Activated T-helper 17 cell treated with anti-CD3 and anti-CD28 coated beads, Interleukin-2, amount 50 U/mL, for 72 hours (primary cell): Measurements from ENCODE around the gene TRPT1. TPM values are rescaled to one million over a fixed set of nuclear protein-coding genes. Genes with fewer than 3 reads are reported as not detected.
A peak's percentile ranks its signal among the peaks of the same experiment; 100 is the strongest.
"Not testable (repeated sequence)": the region's sequence is repeated elsewhere in the genome, so short reads cannot be mapped to it uniquely, and the experiment has no call there.

Experiments used
- ATAC-seq: fragments of 150-1000 bp; cut with Tn5 transposase; replicated peaks from 2 replicates; pipeline ENCODE4 v1.10.0; 2021; ENCODE audit warnings: mild to moderate bottlenecking, moderate library complexity
- H3K27ac Mint-ChIP-seq: one replicate; pipeline ENCODE4 v1.8.0; 2022; ENCODE audit warnings: mixed read lengths
- H3K27me3 Mint-ChIP-seq: one replicate; pipeline ENCODE4 v1.8.0; 2022; ENCODE audit warnings: mixed read lengths
- H3K36me3 Mint-ChIP-seq: one replicate; pipeline ENCODE4 v1.8.0; 2022; ENCODE audit warnings: low read depth, mild to moderate bottlenecking, mixed read lengths
- H3K4me1 Mint-ChIP-seq: one replicate; pipeline ENCODE4 v1.8.0; 2022; ENCODE audit warnings: mixed read lengths
- H3K4me3 Mint-ChIP-seq: one replicate; pipeline ENCODE4 v1.8.0; 2022; ENCODE audit warnings: mild to moderate bottlenecking, mixed read lengths
- H3K9me3 Mint-ChIP-seq: one replicate; pipeline ENCODE4 v1.8.0; 2022; ENCODE audit warnings: mixed read lengths
- total RNA-seq, 2 donors: library from RNA; stranded (reverse); gene quantifications; one replicate each; pipeline ENCODE4 v1.2.3, GENCODE V29; 2022

TRPT1 gene
- total RNA-seq, 2 donors from 2014 or later = 20.3 to 48.4 TPM

GRCh38 chr11:64252003-64252872 lies 26.3 kb upstream of the TRPT1 start:
- H3K36me3 Mint-ChIP-seq = peaks cover 6% of the 10 kb centered on the region
- H3K27ac Mint-ChIP-seq = peak overlapping the region; percentile 85
- no peaks in the 10 kb centered on the region for H3K27me3 Mint-ChIP-seq
- peak overlapping the region; percentile 92 for H3K4me3 Mint-ChIP-seq
- peaks cover 9% of the 10 kb centered on the region for H3K4me1 Mint-ChIP-seq
- ATAC-seq = no peak
- H3K9me3 Mint-ChIP-seq = no peaks in the 10 kb centered on the region

GRCh38 chr11:64251753-64252002 lies 25.7 kb upstream of the TRPT1 start:
- Mint-ChIP-seq H3K4me1 (peaks cover 9% of the 10 kb centered on the region), H3K9me3 (no peaks in the 10 kb centered on the region), H3K4me3 (peak overlapping the region; percentile 92), H3K27ac (peak overlapping the region; percentile 85), H3K36me3 (peaks cover 10% of the 10 kb centered on the region), H3K27me3 (no peaks in the 10 kb centered on the region)
- ATAC-seq = no peak

DNA sequence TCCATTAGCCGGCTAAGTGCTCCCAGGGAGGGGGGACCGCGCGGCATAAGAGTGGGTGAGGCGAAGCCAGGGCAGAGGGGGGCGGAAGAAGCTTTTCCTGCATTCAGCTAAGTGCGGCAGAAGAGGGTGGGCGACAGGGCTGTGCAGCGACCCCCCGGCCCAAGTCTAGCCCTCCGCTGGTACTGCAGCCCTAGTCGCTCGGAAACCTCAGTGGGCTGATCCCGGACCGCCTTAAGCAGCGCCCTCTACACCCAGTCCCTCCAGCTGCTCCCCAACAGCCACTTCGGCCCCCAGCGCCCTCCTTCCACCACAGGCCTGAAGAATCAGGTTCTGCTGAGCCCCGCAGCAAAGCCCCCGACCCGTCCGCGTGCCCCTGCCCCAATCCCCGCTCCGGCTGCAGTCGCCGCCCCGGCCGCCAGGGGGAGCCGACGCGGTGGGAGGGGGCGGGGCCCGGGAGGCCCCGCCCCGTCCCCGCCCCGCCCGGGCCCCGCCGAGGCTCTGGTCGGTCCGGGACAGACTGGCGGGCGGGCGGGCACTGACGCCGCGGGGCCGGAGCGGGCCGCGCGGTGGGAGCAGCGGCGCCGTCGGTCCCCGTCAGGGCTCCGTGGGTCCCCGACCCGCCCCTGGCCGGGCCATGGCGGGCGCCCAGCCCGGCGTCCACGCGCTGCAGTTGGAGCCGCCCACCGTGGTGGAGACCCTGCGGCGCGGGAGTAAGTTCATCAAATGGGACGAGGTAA lies 25.2 kb upstream of the TRPT1 start, which contains the start of gene PLCB3:
Gene PLCB3 (plus strand): TSS at position 515 of the 737 bp plus-strand sequence. CDS start 120 bp downstream, at position 635.
- H3K4me3 Mint-ChIP-seq = peak within 1 kb of the TSS; percentile 92
- no peaks in the 10 kb centered on the region for H3K27me3 Mint-ChIP-seq
- no peaks in the 10 kb centered on the region for H3K9me3 Mint-ChIP-seq
- peaks cover 11% of the 10 kb centered on the region for H3K36me3 Mint-ChIP-seq
- ATAC-seq = peak; percentile 77
- peaks cover 9% of the 10 kb centered on the region for H3K4me1 Mint-ChIP-seq
- peak within 1 kb of the TSS; percentile 85 for H3K27ac Mint-ChIP-seq

GRCh38 chr11:64250415-64251015 lies 24.5 kb upstream of the TRPT1 start:
- ATAC-seq = no peak
- peaks cover 17% of the 10 kb centered on the region for H3K36me3 Mint-ChIP-seq
- H3K9me3 Mint-ChIP-seq = no peaks in the 10 kb centered on the region
- H3K27me3 Mint-ChIP-seq = no peaks in the 10 kb centered on the region
- H3K27ac Mint-ChIP-seq = no peak overlapping the region
- peak overlapping the region; percentile 92 for H3K4me3 Mint-ChIP-seq
- H3K4me1 Mint-ChIP-seq = peaks cover 9% of the 10 kb centered on the region

DNA sequence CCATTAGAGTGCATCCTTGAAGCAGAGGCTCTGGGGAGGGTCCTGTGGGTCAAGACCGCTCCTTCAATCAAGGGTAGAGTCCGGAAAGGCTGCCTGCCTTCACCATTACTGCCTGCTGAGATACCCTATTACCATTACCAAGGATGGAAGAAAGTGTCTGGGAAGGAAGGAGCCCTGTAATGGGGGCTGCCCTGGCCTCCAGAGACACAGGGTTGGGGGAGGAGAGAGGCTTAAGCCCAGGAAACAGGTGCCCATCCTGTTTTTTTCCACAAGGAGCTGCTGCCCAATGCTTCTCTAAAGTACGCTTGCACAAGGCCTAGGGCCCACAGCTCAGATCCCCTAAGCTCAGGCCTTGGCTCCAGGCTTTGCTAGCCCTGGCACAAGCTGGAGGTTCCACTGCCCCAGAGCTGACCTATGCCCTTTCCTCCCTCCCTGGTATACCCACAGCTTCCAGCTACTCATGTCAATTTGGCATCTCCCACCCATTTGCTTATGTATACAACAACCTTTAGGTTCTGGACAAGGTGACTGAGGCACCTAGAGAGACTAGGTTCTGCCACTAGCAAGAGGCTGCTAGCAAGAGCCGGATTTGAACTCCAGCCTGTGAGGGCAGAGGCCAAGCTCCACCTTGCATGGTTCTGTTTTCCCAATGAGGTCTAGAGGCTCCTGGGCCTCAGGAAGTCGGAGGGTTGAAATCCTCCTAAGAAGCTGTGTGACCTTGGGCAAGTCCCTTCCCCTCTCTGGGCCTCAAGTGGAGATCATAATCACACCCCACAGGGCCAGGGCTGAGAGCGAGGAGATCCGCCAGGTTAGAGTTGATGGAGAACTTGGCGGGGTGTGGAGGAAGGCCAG lies 23.8 kb upstream of the TRPT1 start:
- no peak for ATAC-seq
- Mint-ChIP-seq H3K9me3 (no peaks in the 10 kb centered on the region), H3K27me3 (no peaks in the 10 kb centered on the region), H3K36me3 (peaks cover 24% of the 10 kb centered on the region), H3K27ac (no peak overlapping the region), H3K4me3 (peak overlapping the region; percentile 92), H3K4me1 (peaks cover 9% of the 10 kb centered on the region)

DNA sequence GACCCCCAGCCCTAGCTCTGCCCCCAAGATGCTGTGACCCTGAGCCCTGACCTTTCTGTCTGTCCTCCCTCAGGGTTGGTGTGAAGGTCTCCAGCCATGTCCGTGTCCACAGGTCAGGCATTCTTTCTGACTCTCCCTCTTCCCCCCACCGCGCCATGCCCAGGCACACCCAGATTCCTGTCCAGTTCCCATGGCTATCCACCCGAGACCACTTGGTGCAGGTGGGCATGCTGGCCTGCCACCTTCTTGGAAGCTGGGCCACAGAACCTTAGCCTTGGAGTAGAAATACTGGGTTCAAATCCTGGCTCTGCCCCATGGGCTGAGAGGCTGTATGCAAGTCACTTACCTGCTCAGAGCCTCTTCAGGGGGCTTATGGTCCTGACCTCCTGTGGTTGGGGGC lies 23.1 kb upstream of the TRPT1 start:
- Mint-ChIP-seq H3K4me1 (peaks cover 9% of the 10 kb centered on the region), H3K27me3 (no peaks in the 10 kb centered on the region), H3K27ac (no peak overlapping the region), H3K9me3 (no peaks in the 10 kb centered on the region), H3K36me3 (peaks cover 31% of the 10 kb centered on the region), H3K4me3 (peak overlapping the region; percentile 11)
- no peak for ATAC-seq

DNA sequence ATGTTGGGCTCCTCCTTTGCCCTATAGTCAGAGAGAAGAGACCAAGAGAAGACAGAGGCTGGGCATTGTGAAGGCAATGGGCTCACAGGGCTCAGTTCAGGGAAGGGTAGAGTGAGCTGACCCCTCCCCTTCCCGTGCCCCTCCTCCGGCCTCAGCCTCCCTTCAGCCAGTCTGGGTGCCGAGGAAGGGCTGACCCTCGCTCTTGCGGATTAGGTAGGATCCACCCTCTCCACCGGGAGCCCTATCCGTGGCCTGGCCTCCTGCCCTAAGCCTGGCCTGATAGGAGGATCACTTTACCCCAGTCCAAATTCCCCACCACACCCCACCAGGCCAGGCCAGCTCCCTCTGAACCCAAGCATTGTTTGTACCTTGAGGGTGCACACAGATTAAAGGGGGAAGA lies 22.6 kb upstream of the TRPT1 start:
- ATAC-seq = no peak
- Mint-ChIP-seq H3K4me3 (peak overlapping the region; percentile 95), H3K4me1 (peaks cover 4% of the 10 kb centered on the region), H3K36me3 (peaks cover 31% of the 10 kb centered on the region), H3K9me3 (no peaks in the 10 kb centered on the region), H3K27ac (no peak overlapping the region), H3K27me3 (no peaks in the 10 kb centered on the region)

DNA sequence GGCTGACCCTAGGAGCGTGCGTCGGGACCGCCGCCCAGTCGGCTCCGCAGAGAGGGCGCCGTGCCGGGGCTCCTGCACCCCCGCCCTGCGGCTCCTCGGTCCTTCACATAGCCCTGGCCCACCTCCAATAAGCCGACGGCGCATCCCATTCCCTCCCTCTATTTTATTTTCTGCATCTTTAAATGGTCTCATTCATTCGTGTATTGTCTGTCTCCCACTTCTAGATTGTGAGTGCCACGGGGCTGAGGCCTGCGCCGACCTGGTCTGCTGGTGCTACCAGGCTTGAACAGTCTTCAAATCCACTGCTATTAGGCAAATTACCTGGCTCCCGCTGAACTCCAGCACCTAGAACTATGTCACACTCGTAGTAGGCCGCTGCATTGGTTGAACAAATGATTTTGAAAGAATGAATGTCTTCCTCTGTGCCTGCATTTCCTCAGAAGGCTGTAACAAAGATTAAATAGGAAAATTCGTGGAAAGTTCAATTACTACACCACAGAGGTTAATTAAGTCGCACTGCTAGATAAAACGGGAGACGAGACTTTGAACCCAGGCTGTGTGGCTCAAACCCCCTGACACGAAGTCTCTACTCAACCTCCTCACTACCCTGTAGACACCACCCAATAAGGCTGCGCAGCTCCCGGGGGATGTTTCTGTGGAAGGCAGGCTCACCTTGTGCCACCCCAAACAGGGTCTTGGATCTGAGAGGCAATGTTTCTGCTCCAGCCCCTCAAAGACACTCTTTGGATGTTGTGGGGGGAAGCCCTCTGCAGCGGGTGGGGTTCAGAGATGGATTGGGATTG lies 21.9 kb upstream of the TRPT1 start:
- Mint-ChIP-seq H3K4me3 (peak overlapping the region; percentile 95), H3K36me3 (peaks cover 37% of the 10 kb centered on the region), H3K27me3 (no peaks in the 10 kb centered on the region), H3K27ac (peak overlapping the region; percentile 47), H3K4me1 (peaks cover 4% of the 10 kb centered on the region), H3K9me3 (no peaks in the 10 kb centered on the region)
- ATAC-seq = no peak

GRCh38 chr11:64246871-64247728 lies 21.1 kb upstream of the TRPT1 start, which contains the start of gene PPP1R14B:
TSS of gene PPP1R14B (minus strand) at chr11:64246943. CDS start at chr11:64246673, 270 bp downstream.
- Mint-ChIP-seq H3K4me3 (peak within 1 kb of the TSS; percentile 95), H3K36me3 (peaks cover 45% of the 10 kb centered on the region), H3K9me3 (no peaks in the 10 kb centered on the region), H3K27me3 (no peaks in the 10 kb centered on the region), H3K27ac (peak within 1 kb of the TSS; percentile 89), H3K4me1 (peaks cover 4% of the 10 kb centered on the region)
- peak; percentile 50 for ATAC-seq

- H3K4me1 Mint-ChIP-seq, H3K27ac Mint-ChIP-seq, H3K9me3 Mint-ChIP-seq, H3K27me3 Mint-ChIP-seq: not testable (repeated sequence)
- Mint-ChIP-seq H3K36me3 (peaks cover 51% of the 10 kb centered on the region), H3K4me3 (peak overlapping the region; percentile 95)
- peak; percentile 13 for ATAC-seq
Measured at GRCh38 chr11:64246621-64246870, 20.6 kb upstream of the TRPT1 start.

GRCh38 chr11:64245797-64246620 lies 20.0 kb upstream of the TRPT1 start:
- ATAC-seq = peak; percentile 39
- H3K27ac Mint-ChIP-seq = peak overlapping the region; percentile 89
- H3K36me3 Mint-ChIP-seq = peaks cover 56% of the 10 kb centered on the region
- no peaks in the 10 kb centered on the region for H3K9me3 Mint-ChIP-seq
- H3K4me1 Mint-ChIP-seq = peaks cover 4% of the 10 kb centered on the region
- H3K4me3 Mint-ChIP-seq = peak overlapping the region; percentile 95
- H3K27me3 Mint-ChIP-seq = no peaks in the 10 kb centered on the region

GRCh38 chr11:64245401-64245796 lies 19.4 kb upstream of the TRPT1 start:
- Mint-ChIP-seq H3K27ac (peak overlapping the region; percentile 89), H3K27me3 (no peaks in the 10 kb centered on the region), H3K4me1 (peaks cover 5% of the 10 kb centered on the region), H3K9me3 (no peaks in the 10 kb centered on the region), H3K4me3 (peak overlapping the region; percentile 95), H3K36me3 (peaks cover 61% of the 10 kb centered on the region)
- ATAC-seq = no peak
